ENCODE data around the gene ATXN1L.
"Not testable (repeated sequence)": the region's sequence is repeated elsewhere in the genome, so short reads cannot be mapped to it uniquely, and the experiment has no call there.

The ATXN1L gene

DNA sequence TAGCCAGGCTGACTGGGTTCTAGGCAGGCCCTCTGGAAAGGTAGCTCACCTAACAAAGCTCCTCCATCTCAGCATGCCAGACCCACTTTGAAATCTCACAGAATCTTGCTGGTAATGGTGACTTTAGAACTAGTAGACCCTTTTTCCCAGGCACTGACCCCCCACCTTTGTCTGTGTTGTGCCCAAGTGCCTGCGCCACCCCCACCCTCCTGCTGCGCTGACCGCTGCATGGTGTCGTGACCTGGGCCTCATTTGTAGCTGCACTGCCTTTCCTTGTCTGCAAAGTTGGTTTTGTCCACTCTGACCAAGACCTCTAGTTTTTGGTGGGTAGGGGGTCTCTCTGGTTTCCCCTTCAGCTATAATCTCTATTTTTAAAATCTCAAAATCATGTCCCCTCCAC is 6.8 kb downstream of the ATXN1L start:
- DNase-seq: no peak

DNA sequence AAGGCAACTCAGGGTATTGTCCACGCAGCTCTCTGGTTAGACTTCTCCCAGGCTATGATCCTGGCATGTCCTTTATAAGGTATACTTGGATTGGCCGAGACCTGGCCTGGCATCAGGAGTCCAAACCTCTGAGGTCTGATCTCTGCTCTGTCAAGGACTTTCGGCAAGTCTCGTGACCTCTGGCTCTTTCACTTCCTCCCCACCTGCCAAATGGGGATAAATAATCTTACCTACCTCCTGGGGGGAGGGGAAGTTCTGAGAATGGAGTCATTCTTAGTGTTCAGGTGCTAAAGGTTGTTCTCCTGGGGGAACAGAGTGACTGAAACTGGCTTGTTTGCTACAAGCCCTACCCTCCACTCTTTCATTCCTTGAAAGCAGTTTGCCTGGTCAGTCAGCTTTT is 7.6 kb downstream of the ATXN1L start:
- DNase-seq: no peak

DNA sequence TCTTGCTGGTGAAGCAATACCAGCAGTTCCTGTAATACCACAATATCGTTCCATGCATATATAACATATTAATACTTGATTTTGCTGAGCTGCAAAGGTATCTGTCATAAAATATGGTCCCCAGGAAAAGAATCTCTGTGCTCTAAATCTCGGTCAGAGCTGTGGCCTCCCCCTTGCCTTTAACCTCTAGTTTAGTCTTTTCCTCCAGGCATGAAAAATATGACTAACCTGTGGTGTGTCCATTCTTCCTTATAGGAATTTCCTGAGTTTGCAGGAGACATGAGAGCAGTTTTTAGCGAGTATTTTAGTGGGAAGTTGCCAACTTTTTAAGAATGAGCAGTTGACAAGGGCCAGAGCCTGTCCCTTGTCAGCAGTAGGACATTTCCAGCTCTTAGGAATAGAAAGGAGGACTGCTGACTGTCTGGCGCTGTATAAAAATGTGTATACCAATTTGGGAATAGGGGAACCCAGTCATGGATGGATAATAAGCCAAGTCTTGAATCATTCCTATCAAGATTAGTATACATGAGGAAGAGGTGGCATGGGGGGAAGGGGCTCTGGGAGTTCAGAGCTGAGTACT is 8.7 kb downstream of the ATXN1L start:
- DNase-seq: no peak

DNA sequence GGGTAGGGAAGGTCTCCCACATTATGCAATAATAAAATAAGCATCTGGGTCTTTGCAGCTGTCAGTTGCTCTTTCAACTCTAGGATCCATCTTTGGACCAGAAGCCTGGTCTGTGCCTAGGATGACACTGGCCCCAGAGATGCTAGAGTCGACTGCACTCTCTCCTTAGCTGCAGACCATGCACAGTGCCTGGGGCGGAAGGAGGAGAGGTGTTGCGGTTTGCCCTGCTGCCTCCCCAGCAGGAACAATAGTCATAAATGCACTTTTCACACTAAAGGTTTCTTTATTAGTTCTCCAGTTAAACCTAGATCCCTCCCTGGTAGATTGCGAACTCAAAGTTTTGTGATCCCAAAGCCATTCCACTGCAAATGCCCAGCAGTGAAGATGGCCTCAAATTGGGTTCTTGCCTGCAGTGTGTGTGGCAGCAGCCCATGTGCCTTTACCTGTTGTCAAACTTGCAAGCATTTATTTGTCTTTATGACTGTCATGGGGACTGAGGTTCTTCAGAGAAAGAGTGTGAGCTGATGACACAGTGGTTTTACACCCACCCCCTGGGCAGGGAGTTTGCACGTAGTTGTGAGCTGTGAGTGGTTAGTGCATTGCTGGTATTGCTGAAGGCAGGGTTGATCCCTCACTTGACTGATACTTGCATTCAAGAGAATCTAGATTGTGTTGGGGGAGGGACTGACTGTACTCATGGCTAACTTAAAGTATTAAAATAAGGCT is 10.3 kb downstream of the ATXN1L start:
- peak; percentile 46 to 59 for DNase-seq

DNA sequence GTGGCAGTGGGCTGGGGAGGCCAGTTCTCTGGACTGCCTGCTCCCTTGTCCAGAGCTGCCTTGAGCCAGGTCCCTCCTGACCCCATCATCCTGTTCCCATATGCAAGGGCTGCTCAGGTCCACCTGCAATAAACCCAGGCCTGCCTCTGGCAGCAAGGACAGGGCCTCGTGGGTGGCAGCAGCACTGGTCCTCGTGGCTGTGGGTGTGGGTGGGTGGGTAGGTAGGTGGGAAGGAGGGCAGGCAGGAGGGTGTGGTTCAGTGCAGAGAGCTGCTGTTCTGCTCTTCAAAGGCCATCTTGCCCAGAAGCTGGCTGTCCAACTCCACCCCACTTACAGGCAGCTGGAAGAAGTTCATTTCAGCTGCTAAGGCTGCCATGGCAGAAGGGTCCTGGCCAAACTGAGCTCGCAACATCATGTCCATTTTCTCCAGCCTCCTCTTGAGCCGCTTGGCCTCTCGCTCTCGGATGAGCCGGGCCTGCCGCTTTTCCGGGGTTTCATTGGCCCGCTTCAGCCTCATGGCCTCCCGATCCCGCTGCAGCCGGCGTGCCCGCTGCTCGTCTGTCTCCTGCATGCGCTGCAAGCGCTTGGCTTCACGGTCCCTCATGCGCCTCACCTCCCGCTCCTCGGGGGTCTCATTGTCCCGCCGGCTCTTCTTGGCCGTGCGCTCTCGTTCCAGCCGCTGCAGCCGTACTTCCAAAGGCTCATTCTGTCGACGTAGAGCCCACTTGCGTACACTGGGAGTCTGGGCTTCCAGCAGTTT is 14.2 kb downstream of the ATXN1L start:
- no peak for DNase-seq

DNA sequence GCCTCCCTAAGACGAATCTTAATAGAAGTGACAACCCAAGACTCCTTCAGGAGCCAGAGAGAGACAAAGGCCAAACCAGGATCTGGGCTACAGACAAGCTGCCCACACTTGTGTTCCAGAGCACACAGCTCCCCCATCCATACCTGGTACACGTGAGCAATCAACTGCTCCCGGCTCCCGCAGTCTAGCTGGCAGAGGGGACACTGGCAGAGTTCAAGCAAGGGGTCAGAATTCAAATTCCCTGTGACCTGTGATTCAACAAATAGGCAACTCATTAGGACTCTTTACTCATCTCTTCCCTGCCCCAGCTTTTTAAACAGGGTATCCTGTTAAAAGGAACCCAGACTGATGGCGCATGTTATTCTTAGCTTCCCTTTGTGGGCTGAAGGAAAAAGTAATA is 18.2 kb downstream of the ATXN1L start:
- DNase-seq: no peak

DNA sequence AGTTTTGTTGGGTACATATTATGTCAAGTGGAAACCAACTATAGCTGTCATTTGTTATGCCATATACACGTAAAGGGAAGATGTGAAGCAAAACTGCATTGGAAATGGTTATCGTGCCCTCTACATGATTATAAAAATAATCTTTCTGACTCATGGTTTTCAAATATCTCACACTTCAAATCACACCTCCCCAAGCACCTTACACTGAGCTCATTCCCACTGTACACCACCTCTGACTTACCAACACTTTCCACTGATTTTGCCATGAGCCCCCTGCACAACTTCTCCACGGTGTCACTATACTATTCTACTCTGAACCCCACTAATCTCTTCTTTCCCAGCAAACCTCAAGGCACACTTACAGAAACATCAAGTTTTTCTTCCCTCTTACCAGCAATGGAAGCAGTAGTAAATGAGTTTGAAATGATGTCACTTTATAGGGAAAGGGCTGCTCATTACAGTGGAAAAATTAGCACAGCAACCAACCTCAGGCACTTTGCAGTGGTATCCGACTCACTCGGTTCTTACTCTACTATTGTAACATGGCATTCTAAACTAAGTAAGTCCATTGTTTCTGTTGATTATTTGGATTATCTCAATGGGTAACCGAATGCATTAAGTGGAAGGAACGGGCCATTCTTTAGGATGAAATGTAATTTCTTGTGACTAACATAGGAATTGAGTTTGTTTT is 19.5 kb downstream of the ATXN1L start:
- no peak for DNase-seq

DNA sequence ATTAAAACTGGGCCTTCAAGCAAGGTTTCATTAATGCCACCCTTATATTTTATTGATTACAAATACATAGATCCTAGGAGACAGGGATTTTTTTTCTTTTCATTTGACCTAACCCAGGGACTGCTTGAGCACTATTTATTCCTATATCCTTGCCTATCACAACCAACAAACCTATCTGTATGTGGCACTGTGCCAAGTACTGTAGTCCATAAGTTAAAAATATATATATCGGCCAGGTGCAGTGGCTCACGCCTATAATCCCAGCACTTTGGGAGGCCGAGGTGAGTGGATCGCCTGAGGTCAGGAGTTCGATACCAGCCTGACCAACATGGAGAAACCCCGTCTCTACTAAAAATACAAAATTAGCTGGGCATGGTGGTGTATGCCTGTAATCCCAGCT is 21.4 kb downstream of the ATXN1L start:
- DNase-seq: not testable (repeated sequence)

DNA sequence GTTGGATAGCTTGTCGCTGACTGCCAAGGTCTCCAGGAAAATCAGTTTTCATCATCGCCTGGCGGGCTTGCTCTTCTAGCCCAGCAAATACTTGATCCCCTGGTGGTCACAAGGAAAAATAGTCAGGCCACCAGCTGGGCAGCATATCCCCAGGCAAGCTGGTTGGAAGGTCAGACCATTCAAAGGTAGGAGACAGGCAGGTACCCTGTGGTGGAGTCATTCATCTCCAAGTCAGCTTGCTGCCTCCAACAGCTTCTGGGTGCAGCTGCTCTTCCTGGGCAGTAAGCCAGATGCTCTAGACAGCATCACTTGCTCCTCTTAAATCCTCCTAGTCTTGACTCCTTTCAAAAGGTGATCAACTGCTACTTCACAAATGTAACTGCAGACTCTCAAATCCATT is 22.2 kb downstream of the ATXN1L start:
- no peak for DNase-seq

DNA sequence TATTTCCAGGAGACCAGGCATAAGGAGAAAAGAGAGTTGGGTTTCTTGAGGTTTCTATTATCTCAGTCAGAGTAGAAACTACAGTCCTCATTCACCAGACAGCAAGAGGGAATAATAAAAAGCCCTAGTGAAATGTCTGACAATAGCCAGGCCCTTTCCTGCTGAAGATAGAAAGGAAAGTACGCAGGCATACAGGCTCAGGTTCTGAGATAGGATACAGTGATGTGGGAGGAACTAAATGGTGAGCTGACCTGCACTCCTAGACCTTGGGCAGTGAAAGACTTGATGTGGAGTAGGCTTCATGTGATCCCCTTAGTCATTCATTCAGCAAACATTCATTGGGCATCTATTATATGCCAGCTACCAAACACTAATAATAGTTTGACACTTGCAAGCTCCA is 23.3 kb downstream of the ATXN1L start:
- DNase-seq: no peak

DNA sequence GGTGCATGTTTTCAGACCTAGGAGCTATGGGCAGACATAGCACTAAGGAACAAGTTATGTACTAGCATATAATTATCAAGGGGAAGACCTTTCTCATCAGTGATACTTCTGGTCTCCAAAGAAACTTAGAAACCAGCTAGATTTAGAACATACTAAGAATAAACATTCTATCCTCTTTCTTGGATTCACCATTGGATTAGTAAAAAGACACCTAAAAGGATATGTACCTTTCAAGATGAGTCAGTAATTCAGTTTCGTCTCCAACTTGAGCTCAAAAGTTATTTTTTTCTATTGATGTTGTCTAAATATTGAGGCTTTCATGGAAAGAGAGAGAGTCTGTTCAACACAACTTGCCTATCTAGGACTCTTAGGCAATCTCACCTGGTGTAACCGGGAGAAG is 25.0 kb downstream of the ATXN1L start:
- no peak for DNase-seq

DNA sequence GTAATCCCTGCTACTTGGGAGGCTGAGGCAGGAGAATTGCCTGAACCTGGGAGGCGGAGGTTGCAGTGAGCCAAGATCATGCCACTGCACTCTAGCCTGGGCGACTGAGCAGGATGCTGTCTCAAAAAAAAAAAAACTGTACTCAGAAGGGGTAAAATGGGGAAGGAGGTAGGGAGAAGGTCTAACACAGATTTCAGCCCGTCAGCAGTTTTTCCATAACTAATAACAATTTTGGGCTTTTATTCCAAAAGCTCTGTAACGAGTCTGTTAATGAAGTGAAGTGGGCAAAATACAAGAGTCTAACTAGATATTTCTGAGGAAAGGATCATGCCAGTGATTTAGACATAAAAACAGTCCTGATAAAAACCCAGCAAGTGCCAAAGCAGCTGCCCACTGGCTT is 27.4 kb downstream of the ATXN1L start:
- DNase-seq: no peak

DNA sequence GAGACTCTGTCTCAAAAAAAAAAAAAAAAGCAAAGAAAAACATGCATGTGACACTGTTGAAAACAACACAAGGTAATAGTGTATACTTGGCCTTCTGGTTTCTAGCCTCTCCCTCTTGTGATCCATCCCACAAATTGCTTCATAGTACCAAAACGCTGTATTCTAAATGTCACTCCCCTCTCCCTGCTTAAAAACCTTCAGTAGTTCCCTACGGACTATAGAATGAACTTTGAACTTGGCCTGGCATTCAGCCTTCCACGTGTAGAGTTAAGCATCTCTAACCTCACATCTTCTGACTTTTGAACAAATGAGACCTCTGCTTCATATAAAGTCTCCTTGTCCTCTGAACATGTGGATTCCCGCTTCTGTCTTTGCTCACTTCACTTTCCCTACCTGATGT is 33.1 kb downstream of the ATXN1L start:
- no peak for DNase-seq

DNA sequence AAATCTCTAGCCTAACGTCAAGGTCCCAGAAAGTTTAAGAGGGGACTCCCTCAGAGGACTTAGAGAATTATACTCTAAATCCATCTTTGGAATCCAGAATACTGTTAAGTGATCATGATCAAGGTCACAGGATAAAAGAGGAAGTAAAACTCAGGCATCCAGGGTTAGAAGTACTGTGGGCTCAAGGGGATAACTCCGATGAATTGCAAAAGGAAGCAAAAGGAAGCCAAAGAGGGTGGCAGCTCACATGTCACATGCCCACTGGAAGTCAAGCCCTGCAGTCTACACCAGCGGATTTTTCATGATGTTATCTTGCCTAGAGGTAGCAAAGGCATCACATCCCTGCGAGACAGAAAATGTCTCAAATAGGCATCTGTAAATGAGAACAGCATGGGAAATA is 34.4 kb downstream of the ATXN1L start:
- DNase-seq: no peak

DNA sequence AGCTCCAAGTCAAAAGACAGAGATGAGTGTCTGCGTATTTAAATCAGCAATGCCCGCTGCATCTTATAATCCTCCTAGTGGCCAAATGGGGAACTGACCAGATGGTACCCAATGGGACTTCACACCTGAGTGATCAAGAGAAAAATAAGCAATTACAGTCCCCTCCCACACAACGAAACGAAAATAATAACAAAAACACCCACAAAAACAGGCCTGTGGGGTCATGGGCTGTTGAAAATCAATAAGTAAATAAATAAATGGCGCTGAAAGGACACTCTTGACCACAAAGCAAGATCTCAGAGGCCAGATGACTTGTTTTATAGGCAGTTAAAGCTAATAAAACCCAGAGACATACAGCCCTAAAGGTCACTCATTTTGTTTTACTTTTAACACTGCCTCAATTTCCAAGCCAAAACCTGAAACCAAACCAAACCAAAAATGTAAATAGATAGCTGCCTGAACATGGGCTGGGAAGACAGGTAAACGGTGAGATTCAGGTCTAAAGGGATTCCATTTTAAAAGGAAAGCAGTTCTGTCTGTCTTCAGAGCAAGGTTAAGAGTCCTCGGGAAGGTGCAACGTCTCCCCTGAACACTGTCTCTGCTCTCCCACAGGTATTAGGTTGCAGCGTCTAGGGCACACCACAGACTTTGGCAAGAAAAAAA is 36.9 kb downstream of the ATXN1L start:
- peak; percentile 78 to 80 for DNase-seq

DNA sequence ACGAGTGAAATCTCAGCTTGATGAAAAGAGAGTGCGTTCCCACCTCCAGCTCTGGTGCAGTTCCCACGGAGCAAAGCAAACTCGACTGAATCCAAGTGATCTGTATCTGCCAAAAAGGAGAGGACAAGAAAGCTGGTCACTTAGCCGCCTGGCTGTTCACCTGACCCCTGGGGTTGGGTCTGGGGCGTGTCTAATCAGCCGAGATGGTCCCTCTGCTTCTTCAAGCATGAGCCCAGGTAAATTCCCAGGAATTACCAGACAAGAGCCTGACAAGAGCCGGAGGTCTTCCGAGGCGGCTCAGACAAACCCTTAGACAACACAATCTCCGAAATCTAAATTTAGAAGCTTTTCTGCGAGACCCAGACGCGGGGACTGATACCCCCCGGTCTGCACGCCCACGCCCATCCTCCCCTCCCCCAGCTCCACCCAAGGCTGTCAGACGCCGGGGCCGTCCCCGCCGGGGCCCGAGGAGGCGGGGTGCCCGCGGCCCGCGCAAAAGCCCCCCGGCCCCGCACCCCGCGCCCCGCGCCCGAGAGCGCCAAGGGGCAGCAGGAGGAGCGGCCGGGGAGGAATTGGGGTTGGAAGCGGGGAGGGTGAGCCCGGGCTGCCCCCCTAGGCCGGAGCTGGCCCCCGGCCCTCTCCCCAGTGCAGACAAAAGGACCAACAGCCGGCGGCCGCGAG is 37.5 kb downstream of the ATXN1L start:
- peak; percentile 68 to 71 for DNase-seq

DNA sequence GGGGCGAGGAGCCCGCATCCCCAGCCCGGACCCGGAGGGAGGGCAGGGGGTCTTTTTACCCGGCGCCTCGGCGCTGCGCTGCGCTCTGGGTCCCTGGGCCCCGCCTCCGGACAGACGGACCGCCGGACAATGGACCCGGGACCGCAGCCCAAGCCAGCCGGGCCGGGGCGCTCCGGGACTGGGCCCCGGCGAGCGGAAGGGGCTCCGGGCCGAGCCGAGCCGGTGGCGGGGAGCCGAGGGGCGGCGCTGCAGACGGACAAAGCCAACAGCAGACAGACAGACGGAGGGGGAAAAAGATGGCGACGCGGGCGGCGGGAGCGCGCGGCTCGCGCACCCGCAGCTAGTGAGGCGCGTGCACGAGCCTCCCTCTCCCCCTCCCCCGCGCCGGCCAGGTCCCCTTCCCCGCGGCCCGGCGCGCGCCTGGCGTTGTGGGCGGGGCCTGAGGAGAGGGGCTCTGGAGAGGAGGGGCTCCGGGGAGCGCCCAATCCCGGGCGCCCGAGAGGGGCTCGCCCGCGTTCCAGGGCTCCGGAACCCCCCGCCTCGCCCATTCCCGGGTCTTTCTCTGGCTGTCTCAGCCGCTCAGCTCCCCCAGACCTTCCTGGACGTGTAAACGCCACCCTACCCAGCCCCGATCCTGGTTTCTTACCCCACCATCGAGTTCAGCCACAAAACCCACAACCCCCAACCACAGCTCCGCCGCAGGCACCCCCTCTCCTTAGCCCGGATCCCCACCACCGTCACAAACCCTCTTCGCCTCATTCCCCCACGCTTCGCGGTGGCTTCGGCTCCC is 38.3 kb downstream of the ATXN1L start, which contains the start of gene ZNF821:
TSS of gene ZNF821 (minus strand) at position 334 of the 790 bp plus-strand sequence. CDS start 4,236 bp downstream, outside the sequence.
- DNase-seq: peak; percentile 79 to 84

DNA sequence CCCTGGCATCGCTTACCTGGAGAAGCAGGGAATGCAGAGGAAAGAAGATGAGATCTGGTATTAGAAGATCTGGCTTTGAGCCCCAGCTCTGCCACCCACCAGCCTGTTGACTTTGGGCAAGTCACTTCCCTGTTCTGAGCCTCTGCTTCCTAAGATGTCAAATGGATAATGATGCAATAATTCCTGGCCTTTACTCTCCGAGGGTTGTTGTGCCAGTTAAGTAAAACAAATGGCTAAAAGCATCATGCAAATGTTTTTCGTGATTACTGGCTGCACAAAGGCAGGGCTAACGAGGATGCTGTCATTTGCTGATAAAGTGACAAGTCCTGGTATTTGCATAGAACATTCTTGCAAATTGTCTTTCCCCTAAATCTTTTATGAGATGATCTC is 39.5 kb downstream of the ATXN1L start:
- no peak for DNase-seq

DNA sequence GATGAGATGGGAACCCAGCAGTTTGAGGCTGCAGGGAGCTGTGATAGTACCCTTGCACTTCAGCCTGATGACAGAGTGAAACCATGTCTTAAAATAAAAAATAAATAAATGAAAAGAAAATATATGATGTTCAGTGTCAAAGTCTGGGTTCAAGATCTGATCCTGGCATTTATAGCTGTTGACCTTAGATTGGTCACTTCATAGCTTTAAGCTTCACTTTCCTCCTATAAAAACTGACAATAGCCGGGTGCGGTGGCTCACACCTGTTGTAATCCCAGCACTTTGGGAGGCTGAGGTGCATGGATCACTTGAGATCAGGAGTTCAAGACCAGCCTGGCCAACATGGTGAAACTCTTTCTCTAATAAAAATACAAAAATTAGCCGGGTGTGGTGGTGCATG is 43.4 kb downstream of the ATXN1L start:
- DNase-seq: no peak

DNA sequence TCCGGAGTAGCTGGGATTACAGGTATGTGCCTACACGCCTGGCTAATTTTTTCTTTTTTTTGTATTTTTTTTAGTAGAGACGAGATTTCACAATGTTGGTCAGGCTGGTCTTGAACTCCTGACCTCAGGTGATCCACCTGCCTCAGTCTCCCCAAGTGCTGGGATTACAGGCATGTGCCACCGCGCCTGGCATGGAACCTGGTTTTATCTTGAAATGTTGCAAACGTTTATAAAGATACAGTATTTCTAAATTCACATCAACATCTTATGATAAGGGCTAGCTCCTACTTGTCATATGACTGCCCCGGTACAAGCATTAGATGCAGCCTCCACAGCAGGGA is 48.1 kb downstream of the ATXN1L start:
- DNase-seq: no peak

DNA sequence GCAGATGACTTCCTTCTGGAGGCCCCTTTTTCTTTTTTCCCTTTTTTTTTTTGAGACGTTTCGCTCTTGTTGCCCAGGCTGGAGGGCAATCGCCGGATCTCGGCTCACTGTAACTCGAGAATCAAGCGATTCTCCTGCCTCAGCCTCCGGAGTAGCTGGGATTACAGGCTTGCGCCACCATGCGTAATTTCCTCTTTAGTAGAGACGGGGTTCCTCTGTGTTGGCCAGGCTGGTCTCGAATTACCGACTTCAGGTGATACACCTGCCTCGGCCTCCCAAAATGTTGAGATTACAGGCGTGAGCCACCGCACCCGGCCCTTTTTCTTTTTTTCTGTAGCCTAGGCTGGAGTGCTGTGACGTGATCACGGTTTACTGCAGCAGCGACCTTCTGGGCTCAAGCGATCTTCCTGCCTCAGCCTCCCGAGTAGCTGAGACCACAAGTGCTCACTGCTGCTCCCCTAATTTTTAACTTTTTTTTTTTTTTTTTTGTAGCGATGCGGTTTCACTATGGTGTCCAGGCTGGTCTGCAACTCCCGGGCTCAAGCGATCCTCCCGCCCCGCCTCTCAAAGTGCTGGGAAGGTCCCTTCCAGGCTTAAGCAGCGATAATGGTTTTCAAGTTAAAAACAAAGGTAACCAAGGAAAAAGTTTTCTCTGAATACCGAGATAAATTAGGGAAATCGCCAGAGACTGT is 48.6 kb downstream of the ATXN1L start:
- peak; percentile 53 to 60 for DNase-seq

Data from activated T-cell treated with anti-CD3 and anti-CD28 coated beads, Interleukin-2, amount 50 U/mL, for 48 hours (primary cell).